SHP77 (cell line): ENCODE results near the gene DNAAF1.
"Not testable (repeated sequence)": the region's sequence is repeated elsewhere in the genome, so short reads cannot be mapped to it uniquely, and the experiment has no call there.

Experiments
- DNase-seq, 2 experiments: peaks; one replicate each; lab custom pipeline; 2025; lab: John Stamatoyannopoulos, UW

DNAAF1 gene

DNA sequence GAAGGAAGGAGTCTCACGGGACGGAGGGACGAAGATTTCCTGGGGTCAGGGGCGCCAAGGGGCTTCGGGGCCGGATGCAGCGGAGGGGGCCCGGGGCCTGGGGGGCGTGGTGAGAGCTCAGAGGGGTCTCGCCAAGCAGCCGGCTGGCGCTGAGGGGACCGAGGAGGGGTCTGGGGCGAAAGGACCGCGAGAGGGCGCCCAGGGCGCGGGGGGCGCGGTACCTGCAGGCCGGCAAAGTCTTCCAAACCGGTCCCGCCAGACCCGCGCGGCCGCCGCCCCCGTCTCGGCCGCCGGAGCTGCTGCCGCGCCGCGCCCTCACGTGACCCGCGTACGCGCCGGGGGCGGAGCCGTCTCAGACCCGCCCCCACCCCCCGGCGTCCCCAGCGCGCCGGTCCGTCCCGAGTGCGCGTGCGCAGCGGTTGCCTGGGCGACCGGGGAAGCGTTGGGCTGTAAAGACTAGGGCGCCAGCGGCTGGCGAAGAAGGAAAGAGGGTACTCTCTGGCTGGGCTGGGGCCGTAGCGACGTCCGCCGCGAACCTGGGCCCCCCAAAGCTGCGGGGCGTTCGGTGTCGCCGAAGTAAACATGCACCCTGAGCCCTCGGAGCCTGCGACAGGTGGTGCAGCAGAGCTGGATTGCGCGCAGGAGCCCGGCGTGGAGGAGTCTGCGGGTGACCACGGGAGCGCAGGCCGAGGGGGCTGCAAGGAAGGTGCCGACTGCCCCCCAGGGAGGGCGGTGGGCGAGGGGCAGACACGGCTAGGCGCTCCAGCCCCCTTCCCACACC, at the start of gene DNAAF1, which contains the start of gene HSDL1:
Gene DNAAF1, plus strand, starts transcription at position 450 of the 781 bp plus-strand sequence. Its CDS starts 133 bp downstream, at position 583.
Gene HSDL1, minus strand, starts transcription at position 319 of the 781 bp plus-strand sequence. CDS start 13,856 bp downstream, outside the sequence.
- DNase-seq, result peak; percentile 77 to 90

GRCh38 chr16:84095466-84095865, 49.6 kb upstream of the DNAAF1 start:
- peak in 1 of 2 experiments; percentile 26 for DNase-seq

DNA sequence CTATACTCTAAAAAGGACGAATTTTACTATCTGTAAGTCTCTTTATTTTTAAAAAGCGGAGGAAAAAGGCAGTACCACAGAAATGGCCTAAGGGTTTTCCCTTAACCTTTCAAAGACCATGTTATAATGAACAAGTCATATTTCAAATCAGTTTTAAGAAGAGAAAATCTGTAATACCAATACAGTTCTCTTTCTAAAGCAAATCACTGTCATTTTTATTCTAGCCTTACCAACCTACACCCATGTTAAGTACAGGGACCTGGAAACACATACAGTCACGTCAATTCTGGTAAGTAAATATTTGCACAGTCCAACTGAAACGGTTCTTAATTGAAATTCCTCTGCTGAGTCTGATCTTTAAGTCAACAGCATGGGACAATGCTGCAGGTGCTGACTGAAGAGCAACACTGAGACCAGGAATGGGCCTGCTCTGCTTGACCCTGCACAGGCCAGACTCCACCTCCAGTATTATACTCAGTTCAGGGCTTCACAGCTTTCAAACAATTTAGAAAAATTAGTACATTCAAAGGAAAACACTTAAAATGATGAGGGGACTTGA, 48.6 kb upstream of the DNAAF1 start:
- DNase-seq, result peak; percentile 96

DNA sequence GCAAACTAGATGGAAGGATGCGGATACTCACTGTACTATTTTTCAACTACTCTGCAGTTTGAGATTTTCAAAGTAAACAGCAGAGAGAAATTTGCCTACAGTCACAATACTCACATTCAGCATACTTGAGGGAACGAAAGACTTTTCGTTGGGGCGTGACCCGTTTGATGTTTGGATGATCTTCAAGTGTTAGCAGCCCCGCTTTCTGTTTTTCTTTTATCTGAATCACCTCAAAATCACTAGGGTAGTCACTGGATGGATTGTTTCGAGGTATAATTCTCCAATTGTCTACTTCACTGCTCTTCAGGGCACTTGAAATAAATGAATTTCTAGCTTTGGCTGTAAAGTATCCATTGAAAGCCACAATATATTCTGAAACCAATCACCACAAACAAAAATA, 46.2 kb upstream of the DNAAF1 start:
- no peak for DNase-seq

GRCh38 chr16:84103678-84104077, 41.4 kb upstream of the DNAAF1 start:
- DNase-seq, result no peak

DNA sequence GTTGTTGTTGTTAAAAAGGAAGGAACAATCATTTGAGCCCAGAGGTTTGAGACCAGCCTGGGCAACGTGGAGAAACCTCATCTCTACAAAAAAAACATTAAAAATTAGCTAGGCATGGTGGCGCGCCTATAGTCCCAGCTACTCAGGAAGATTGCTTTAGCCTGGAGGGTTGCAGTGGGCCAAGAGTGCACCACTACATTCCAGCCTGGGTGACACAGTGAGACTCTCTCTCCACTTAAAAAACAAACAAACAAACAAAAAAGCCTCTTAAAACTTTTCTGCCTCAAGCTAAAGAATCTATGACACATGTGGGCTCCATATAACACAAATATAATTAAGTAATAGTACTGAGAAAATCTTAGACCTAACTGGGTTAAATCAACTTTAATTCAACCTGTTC, 40.9 kb upstream of the DNAAF1 start:
- DNase-seq, result no peak

DNA sequence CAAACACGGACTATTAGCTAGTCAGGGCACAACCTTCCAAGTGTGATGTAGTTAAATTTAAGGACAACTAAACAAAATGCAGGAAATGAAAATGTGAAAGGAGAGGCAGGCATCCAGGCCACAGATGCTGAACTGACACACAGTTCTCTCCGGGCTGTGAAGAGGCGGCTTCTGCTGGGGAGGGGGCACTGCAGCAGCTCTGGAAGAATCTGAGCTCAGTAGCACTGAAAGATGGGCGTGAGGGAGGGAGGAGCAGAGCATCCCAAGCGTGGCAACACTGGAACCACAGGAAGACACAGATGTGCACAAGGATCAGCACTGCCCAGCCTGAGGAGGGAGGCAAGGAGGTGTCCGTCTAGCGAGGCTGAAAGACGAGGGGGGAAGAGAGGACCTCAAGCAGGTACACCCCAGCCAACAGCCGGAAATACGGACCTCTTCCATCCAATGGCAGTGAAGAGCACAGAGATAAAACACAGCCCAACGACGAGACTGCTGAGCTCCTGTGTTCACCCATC, 39.8 kb upstream of the DNAAF1 start:
- no peak for DNase-seq

GRCh38 chr16:84105948-84106740, 39.0 kb upstream of the DNAAF1 start:
- DNase-seq, result no peak

DNA sequence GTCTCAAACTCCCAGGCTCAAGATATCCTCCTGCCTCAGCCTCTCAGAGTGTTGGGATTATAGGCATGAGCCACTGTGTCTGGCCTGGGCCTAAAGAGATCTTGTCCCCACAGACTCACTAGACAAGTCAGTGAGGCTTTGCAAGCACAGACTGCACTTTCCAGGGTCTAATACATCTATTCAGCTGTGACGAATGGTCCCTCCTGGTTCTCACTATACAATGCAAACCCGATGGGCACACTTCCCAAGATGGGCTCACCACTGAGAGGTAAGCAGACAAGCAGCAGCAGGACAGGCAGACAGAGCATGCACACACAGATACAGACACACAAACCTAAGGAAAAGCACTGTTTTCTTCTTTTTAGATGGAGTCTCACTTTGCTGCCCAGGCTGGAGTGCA, 37.2 kb upstream of the DNAAF1 start:
- no peak for DNase-seq

DNA sequence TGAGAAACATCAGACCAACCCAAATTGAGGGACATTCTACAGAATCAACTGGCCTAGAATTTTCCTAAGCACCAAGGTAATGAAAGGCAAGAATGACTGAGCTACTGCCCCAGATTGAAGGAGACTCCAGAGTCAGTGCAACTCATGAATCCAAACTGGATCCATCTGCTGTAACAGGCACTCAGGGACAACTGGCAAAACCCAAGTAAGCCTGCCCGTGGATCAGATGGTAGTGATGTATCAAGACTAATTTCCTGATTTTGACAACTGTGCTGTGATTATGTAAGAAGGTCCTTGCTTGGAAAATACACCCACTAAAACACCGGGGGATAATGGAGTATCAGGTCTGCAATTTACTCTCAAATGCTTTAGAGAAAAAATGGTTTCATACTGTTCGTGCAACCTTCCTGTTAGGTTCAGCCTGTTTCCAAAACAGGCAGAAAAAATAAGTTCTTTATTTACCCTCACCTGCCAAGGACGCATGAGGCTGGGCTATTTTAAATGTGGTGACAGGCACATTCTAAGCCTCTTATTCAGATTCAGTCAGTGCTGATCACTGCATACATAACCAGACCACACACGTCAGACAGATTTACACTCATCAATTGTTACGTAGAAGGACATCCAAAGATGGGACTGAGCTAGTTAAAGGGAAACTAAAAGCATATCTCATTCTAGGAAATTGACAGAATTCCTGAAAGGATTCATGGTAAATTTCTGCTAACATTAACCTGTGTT, 35.3 kb upstream of the DNAAF1 start:
- no peak for DNase-seq

DNA sequence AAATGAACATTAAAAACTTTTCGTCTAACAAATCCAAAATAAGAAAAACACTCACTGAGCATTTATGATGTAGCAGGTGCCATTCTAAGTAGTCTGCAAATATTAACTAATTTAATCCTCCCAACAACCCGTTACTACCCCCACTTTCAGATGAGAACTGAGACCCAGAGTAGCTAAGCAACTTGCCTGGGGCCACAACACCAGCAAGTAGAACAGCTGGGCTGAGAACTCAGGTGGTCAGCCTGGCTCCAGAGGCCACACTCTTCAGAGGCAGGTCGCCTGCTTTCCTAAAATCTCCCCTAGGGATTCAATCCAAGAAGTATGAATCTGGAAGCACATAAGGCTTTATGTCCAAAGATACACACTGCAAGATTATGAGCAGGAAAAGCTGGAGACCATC, 34.6 kb upstream of the DNAAF1 start:
- no peak for DNase-seq

DNA sequence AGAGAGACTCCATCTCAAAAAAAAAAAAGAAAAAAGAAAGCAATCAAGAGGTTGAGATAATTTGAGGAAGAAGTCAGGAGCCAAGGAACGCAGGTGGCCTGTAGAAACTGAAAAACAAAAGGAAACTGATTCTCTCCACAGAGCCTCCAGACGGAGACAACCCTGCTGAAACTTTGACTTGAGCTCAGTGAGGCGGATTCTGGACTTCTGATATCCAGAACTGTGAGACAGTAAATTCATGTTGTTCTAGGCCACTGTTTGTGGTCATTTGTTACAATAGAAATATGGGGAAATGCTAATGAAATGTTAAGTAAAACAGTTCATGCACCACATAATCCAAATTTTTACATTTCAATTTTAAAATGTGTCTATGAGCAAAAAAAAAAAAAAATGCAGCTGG, 33.6 kb upstream of the DNAAF1 start:
- no peak for DNase-seq

- not testable (repeated sequence) for DNase-seq
These were observed 33.2 kb upstream of the DNAAF1 start for GRCh38 chr16:84111949-84112348.

DNA sequence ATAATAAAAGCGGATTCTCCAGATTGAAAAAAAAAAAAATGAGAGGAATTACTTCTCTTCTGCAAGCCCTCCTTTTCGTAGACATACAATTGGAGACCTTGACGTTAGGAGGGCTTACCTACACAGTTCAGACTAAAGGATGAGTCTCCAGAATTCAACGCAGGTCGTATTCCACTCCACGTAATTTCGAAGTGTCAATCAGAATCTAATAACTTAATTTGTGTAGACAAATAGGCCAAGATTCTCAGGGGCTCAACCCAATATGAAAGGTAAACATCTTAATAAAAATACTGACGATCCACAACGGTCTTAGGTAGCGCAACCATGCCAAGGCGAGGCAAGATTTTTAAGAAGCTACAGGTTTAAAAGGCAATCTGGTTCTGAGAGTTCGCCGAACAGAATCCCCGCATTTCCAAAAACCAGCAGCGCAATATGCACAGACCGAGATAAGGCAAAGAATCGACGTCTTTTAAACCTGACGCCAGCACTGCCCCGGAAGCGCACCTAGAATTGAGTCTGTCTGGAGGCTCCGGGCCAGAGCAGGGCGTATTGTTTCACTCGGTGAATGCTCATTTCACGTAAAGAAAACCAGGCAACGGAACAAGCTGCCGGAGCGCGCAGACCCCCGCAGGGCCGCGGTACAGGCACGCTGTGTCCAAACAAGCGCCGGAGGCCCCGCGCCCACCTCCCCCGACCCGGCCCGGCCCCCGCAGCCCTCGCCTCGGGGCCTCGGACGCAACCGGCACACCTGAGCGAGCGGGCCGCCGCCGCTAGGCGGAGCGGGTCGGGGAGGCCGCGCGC, 29.0 kb upstream of the DNAAF1 start:
- DNase-seq, result peak in 1 of 2 experiments; percentile 34

DNA sequence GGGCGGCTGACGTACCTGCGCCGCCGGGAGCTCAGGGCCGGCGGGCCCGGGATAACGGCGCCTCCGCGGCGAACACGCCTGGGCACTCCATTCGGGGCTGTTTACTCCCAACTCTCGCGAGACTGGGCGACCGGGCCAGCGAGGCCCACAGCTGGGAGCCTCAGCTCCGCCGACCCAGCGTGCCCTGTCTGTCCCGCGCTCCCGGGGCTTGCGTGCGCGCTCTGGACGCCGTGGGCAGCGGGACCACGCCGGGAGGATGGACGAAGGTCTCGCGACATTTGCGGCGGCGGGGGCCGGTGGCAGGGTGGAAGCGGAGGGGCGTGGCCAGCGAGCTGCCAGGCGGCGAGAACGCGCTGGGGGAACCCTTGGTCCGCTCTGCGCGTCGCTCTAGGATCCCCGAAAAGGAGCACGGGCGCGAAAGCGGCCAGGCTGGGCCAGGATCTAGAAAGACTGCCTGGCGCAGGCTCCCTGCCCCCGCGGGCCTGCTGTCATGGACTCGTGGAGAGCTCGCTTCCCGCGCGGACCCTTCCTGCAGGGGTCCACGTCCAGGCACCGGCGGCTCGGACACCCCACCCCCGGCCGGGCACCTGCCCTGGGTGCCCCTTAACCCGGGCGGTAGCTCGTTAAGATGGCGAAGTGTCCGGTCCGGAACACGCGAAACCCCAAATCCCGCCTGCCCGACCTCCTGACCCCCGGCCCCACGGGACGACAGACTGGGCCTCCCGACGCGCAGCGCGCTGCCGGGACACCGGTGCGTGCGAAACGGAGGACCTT, 28.2 kb upstream of the DNAAF1 start, which contains the start of gene MBTPS1:
Gene MBTPS1, minus strand, starts transcription at position 223 of the 774 bp plus-strand sequence. CDS start 15,159 bp downstream, outside the sequence.
- DNase-seq, result peak; percentile 98 to 99

GRCh38 chr16:84117494-84117843, 27.6 kb upstream of the DNAAF1 start:
- peak; percentile 48 to 55 for DNase-seq

DNA sequence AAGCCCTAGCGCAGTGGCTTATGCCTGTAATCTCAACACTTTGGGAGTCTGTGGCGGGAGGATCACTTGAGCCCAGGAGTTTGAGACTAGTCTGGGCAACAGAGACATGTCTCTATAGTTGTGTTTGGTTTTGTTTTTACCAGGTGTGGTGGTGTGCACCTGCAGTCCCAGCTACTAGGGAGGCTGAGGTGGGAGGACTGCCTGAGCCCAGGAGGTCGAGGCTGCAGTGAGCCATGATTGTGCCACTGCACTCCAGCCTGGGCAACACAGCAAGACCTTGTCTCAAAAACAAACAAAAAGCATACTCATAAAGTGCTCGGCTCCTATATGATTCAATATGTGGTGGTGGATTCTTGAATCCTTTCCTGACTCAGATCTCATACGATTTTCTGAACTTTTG, 26.8 kb upstream of the DNAAF1 start:
- not testable (repeated sequence) for DNase-seq

- DNase-seq, result no peak
These were observed 25.7 kb upstream of the DNAAF1 start for GRCh38 chr16:84119368-84119767.

DNA sequence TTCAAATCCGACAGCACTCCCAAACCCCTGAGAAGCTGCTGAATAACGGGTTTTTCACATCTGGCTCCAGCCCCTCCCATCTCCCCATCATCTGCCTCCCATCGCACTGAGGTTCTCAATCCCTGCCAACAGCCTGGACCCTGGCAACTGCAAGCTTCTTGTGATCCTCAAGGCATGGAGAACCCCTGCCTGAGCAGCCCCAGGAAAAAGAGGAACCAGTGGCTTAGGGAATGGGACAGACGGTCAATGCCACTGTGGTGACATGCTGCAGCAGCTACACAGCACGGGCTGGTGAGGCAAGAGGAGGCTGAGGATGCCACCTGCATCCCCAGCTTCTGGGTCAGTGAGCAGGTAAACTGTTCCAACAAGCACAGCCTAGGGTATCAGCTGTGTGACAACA, 25.1 kb upstream of the DNAAF1 start:
- DNase-seq, result no peak

DNA sequence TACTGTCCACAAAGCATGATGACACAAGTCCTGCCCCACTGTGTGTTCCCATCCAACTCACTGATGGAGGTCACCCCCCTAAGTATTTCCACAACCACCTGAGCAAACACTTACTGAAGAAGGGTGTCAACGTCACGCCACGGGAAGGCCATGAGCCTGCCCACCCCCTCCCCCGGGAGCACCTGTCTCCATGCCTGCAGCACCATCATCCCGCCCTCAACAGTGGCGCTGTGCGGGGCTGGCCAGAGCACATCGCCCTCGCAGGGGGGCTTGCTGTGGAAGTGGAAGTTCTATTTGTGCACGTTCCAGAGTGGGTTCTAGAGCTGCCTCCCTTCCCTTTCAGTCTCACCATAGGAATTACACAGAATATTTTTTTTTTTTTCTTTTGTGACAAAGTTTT, 24.1 kb upstream of the DNAAF1 start:
- peak; percentile 88 to 91 for DNase-seq
